Measurements from ENCODE around the gene YIPF7. TPM values are rescaled to one million over a fixed set of nuclear protein-coding genes. Genes with fewer than 3 reads are reported as not detected.

Gene YIPF7
- total RNA-seq, 1 experiment from 2014 or later = not detected

- peak; percentile 54 for DNase-seq (ENCODE audit: extremely low read depth, low read depth)
Observed at GRCh38 chr4:44629280-44629866, 22.1 kb downstream of the YIPF7 start.

- no peak for DNase-seq (ENCODE audit: extremely low read depth, low read depth)
Observed at GRCh38 chr4:44623676-44624075, 27.7 kb downstream of the YIPF7 start.

- DNase-seq (ENCODE audit: extremely low read depth, low read depth) = no peak
Observed at GRCh38 chr4:44616621-44617020, 34.8 kb downstream of the YIPF7 start.

DNA sequence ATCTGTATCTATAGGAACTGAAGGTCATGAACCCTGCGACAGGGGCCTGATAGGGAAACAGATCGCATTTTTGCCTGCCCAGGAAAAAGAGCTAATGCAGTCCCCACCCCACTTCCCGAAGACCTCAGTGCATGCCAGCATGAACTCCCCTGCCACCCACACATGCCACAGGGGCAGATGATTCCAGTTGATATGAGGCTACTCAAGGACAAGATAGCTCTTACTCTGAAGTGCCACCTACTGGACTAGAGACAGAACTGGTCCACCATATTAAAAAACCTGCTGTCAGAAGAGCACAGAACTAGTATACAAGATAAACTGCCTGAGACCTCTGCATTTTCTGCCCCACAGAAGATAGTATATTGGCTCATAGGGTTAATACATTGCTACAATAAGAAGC lies 68.0 kb downstream of the YIPF7 start:
- no peak for DNase-seq (ENCODE audit: extremely low read depth, low read depth)

- DNase-seq (ENCODE audit: extremely low read depth, low read depth) = no peak
Observed at GRCh38 chr4:44580231-44580630, 71.2 kb downstream of the YIPF7 start.

DNA sequence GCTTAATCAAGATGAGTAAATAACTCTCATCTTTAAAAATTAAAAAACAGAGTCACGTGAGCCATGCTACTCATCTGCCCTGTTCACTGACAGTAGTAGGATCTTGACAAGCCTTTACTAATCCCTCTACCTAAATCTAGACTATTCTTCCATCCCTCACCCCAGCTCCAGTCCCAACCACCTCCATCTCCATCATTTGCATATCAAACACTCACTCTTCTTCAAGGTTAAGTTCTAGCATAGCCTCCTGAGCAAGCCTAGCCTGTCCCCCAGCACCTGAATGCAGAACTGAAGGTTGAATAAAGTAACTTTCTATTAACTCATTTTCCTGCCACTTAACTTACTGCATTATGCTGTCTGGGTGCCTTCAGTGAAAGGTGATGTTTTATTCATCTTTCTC lies 72.5 kb downstream of the YIPF7 start:
- DNase-seq (ENCODE audit: extremely low read depth, low read depth) = no peak

Other genes with a start within 250 kb of the YIPF7 start
- 0.10 TPM in 1 of 2 replicates, not detected in the other for gene KCTD8, start 202.8 kb downstream of the YIPF7 start, total RNA-seq (2014; rRNA removed; shearing (Covaris generic))
- gene GUF1, start 26.8 kb upstream of the YIPF7 start, total RNA-seq (2014; rRNA removed; shearing (Covaris generic)) = 28.6 and 28.9 TPM in 2 replicates
- 28.7 and 31.7 TPM in 2 replicates for gene GNPDA2, start 74.9 kb upstream of the YIPF7 start, total RNA-seq (2014; rRNA removed; shearing (Covaris generic))